8988T (cell line): ENCODE results near the gene MANF.

Experiments used
- DNase-seq: peaks from one replicate; pipeline ENCODE4 v3.0.0; 2011

Gene MANF

DNA sequence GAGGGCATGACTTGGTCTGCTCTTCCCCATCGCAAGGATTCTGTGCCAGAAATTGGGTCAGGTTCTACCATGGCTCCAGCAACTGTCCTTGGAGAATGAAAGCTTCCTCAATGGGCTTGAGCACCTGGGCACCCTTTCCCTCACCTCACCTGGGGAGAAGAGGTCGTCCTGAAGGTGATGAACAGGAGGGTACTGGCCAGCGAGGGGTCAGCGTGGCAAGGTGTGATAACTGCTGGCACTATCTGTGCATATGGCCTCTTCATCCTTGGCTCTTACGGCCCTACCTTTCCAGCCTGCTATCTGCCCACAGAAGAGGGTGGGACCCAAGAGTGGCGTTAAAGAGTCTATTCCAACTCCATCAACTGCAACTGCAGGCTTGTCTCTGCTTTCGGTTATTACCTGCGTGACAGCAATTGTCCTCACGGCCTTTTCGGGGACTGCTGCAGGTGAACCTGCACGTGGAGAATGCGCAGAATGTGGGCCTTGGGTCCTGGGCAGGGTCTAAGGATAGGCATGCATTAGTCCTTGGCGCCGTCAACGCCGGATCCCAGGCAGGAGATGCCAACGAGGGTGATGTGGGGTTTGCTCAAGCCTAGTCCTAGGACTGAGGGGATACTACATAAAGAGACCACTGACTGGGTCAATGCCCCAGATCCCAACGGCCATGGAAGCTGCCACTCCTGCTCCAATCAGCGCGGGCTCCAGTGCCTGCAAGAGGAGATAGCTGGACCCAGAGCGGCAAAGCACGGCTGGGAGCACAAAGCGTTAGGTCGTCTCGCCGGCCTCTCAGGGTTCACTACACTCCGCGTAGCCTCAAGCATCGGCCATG lies 5.4 kb downstream of the MANF start:
- no peak for DNase-seq

DNA sequence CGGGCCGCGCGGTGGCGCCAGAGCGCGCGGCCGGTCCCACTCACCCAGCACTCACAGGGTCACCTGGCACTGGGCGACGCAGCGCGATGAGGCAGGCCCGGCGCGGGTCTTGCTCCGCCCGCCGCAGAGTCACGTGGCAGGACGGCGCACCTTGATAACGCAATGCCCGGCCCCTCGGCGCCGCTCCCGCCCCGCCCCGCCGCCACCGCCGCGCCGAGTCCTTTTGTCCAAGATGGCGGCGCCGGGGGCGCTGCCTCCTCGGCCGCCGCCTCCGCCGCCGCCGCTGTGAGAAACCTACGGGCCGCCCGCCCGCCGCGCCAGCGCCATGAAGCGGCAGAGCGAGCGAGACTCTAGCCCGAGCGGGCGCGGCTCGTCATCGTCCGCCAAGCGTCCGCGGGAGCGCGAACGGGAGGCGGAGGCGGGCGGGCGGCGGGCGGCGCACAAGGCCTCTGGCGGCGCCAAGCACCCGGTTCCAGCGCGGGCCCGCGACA lies 6.0 kb downstream of the MANF start, which contains the start of gene RBM15B:
Gene RBM15B, plus strand, starts transcription at position 211 of the 491 bp plus-strand sequence. Its CDS starts 115 bp downstream, at position 326.
- DNase-seq = peak; percentile 99

DNA sequence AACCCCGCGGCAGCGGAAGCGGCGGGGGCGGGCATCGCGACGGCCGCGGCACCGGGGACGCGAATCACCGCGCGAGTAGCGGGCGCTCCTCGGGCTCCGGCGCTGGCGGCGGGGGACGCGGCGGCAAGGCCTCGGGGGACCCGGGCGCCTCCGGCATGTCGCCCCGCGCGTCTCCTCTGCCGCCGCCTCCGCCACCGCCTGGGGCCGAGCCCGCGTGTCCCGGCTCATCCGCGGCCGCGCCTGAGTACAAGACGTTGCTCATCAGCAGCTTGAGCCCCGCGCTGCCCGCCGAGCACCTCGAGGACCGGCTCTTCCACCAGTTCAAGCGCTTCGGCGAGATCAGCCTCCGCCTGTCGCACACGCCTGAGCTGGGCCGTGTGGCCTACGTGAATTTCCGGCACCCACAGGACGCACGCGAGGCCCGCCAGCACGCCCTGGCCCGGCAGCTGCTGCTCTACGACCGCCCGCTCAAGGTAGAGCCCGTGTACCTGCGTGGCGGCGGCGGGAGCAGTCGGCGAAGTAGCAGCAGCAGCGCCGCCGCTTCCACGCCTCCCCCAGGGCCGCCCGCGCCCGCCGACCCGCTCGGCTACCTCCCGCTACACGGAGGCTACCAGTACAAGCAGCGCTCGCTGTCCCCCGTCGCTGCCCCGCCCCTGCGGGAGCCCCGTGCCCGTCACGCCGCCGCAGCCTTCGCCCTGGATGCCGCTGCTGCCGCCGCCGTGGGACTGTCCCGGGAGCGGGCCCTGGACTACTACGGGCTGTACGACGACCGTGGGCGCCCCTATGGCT lies 6.7 kb downstream of the MANF start:
- DNase-seq = peak; percentile 51

DNA sequence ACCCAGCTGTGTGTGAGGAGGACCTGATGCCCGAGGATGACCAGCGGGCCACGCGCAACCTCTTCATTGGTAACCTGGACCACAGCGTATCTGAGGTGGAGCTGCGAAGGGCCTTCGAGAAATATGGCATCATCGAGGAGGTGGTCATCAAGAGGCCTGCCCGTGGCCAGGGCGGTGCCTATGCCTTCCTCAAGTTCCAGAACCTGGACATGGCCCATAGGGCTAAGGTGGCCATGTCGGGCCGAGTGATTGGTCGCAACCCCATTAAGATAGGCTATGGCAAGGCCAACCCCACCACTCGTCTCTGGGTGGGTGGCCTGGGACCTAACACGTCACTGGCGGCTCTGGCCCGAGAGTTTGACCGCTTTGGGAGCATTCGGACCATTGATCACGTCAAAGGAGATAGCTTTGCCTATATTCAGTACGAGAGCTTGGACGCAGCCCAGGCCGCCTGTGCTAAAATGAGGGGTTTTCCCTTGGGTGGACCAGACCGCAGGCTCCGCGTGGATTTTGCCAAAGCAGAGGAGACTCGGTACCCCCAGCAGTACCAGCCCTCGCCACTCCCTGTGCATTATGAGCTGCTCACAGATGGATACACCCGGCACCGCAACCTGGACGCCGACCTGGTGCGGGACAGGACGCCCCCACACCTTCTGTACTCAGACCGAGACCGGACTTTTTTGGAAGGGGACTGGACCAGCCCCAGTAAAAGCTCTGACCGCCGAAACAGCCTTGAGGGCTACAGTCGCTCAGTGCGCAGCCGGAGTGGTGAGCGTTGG lies 7.5 kb downstream of the MANF start:
- DNase-seq = no peak

DNA sequence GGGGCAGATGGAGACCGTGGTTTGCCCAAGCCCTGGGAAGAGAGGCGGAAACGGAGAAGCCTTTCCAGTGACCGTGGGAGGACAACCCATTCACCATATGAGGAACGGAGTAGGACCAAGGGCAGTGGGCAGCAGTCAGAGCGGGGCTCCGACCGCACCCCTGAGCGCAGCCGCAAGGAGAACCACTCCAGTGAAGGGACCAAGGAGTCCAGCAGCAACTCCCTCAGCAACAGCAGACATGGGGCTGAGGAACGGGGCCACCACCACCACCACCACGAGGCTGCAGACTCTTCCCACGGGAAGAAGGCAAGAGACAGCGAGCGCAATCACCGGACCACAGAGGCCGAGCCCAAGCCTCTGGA lies 8.0 kb downstream of the MANF start:
- no peak for DNase-seq

DNA sequence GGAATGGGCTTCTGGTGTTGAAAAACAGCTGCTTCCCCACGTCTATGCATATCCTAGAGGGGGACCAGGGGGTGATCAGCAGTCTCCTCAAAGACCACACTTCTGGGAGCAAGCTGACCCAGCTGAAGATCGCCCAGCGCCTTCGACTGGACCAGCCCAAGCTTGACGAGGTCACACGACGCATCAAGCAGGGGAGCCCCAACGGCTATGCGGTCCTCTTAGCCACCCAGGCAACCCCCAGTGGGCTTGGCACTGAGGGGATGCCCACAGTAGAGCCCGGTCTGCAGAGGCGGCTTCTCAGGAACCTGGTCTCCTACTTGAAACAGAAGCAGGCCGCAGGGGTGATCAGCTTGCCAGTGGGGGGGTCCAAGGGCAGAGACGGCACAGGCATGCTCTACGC lies 8.5 kb downstream of the MANF start:
- DNase-seq = no peak

DNA sequence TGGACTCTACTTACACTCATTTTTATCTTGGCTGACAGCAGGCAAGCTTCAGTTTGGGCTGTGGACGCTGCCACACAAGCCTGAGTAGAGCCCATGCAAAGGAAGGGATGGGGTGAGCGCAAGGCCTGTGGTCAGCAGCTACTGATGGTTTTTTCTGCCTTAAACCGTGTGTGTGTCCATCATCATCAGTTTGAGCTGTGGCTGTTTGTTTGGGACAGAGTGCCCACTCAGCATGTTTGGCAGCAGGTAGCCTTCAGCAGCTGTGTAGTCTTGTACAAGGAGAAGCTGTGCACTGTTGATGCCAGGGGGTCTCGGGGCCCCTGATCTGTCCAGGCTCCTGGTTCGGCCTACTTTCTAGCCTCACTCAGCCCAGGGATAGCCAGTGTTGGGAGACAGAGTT lies 9.4 kb downstream of the MANF start:
- no peak for DNase-seq

DNA sequence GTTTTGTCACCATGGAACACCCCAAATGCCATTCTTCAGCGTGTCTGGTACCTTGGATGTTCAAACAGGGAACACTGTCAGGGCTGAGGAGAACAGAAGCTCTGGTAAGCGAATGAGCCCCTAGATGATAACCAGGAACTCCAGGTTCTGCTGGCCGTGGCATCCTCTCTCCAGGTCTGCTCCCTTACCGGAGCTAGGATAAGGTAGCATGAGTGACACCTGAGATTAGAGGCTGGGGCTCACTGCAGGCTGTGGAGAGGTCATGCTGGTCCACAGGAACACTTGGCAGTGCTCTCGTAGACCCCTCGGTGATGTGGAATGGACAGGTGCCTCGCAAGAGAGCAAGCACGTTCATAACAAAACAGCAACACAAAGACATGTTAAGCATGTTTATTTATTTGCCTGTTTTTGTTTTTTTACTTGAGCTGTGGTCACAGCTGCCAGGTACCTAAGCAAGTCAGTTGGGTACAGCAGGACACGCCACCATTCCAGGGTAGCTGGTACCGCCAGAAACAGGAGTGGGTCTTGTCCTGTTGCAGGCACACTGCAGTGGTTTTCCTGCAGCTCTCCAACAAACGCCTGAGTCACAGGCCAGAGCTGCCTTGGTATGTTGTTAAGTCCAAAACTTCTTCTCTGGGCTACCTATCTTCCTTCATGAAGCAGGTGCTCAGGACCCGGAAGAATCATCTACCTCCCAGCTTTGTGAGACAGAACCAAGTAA lies 10.6 kb downstream of the MANF start:
- DNase-seq = no peak

DNA sequence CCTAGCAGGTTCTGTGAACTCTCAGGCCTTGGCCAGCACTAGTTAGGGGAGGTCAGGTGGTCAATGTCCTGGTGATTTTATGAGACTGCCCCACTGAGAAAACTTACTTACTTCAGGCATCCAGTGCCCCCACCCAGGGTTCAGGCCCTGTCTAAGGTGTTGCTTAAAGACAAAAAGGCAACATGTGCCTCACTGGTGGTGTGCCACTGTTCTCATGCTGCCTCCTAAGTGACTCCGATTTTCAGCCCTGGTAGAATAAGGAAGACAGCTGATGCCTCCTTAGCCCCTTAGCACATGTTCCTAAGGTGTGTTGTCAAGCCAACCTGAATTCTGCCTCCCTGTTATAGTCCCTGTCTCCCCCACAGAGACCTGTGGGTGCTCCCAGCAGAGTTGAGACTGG lies 11.3 kb downstream of the MANF start:
- DNase-seq = no peak

DNA sequence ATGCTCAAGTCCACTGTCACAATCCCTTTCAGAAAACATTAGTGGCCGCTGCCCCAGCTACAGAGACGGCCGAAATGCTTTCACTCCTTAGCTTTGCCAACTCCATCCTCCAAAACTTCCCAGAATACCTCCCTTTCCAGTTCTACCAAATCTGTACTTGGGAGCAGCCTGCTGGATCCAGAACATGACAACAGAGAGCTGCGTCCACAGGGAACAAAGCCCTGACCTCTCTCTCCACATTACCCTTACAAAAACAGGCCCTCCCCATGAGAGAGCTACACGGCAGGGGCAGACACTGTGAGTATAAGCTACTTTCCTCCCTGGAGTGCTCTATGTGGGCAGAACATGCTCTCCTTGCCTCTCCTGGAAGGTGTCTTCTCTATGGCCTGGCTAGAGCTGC lies 12.3 kb downstream of the MANF start:
- no peak for DNase-seq

DNA sequence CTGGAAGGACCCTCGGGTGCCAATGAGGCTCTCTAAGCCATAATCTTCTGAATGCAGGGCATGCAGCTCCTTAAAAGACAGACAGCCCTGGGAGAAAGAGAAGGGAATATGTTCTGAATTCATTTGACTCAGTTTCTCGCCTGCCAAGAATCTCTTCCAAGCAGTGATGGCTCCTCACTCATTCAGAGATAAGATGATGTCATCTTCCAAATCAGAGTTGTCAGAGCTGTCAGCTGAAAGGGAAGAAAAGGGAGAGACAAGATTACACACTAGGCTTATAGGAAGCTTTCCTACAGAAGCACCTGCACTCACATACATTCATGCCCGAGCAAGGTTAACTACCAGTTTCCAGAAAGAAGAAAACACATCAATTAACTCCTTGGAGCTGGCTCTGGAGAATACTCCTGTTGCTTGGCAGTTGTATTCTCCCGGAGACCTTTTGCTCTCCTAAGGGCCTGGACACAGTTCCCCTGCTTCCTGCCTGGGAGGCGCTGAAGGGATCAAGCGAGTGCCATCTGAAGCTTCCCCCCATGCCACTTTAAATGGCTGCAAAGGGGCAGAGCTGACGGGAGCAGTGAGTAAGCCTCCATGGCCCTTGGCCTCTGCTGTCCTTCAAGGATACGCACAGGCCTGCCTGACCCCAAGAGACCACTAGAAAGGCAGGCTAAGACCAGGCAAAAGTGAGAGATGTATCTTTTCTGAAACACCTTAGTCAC lies 13.7 kb downstream of the MANF start:
- DNase-seq = no peak

DNA sequence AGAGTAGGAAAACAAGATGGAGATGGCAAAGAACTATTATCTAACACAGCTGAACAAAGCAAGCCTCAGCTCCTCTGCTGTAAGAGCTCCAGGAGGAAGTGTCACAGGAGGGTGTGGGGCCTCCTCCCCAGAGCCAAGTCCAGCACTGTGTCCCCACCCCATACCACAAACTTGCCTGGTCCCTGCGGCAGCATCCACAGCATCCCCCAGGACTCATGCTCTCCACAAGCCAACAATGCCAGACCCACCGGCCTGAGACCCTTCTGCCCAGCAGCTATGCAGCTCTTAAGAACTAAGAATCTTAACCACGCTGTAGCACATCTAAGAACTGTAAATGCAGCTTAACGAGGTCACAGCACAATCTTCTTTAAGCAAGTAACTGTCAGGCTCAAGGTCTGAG lies 15.1 kb downstream of the MANF start:
- no peak for DNase-seq

DNA sequence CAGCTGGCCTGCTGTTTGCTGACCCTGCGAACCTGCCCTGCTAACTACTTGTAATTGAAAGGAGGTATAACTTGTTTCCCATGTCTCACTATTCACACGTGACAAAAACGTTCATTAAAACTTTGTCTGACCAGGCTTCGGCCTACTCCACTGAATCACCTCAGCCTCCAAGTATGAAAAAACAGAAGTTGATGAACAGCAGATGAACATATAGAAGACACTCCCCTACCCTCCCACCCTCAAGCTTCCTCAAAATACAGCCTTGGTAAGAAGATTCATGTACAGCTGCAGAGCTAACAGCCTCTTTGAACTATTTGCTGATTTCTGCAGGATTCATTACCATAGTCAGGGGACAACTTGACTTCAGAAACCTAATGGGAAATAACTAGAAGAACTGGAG lies 16.6 kb downstream of the MANF start:
- no peak for DNase-seq

DNA sequence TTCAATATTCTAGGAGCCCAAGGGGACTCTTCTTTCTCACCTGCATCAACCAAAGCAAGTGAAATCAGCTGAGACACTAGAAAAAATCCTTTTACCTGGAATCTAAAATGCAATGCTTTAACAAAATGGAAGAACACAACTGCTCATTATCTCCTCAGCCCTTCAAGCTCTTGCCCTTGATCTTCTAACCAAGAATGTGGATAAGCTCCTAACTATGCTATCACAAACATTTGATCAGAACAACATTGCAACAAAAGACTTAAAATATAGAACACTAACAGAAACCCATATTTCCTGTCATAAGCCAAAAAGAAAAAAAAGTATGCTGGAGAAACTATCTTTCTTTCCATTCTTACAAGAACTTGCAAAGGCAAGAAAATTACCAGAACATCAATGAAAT lies 18.6 kb downstream of the MANF start:
- DNase-seq = no peak

DNA sequence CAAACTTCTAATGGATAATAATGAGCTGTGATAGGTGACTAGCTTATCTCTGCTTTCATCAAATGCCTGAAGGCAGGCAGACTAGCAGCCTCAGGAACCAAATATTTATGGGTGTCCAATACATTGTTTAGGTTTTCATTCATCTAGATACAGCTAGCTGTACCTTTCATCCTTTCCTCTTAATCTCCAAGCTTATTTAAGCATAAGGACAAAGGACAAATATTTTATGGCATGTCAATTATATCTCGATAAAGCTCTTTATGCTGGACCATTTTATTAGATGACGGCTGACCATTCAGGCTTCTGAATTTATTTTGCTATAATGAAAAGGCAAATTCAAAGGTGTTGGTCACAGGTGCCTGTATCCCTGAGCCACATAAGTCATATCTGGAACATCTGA lies 22.9 kb downstream of the MANF start:
- DNase-seq = no peak

DNA sequence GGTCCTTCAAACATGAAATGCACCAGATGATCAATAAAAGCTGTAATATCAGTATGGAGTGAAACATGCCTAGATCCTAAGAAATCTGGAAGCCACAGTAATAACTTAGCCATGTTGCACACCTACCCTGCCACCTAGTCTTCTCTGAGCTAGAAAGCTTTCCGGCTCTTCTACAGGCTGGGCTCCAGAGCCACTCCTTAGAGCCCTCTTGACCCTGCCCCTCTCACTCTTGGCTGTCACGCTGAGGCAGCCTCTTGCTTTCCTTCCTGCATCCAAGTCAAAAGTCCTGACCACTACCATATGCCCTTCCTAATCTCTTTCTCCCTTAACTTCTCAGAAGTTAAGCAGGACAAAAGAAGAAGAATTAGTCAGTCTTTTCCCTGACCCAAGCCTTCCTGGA lies 23.7 kb downstream of the MANF start:
- no peak for DNase-seq

DNA sequence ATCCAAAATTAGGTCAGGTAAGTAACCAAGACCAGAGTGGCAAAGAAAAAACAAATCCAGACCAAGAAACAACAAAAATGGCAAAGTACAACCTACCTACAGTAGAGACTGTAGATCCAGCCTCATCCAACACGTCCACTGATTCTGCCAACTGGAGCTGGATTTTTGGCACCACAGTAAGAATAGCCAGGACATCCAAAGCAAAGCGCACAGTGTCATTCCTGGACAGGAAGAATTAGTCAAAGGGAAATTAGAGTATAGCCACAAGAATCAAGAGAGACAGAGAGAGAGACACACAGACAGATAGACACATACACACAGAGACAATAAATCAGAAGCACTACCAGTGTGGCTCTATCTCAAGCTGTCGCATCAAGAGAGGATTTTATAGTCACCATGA lies 37.1 kb downstream of the MANF start:
- no peak for DNase-seq

DNA sequence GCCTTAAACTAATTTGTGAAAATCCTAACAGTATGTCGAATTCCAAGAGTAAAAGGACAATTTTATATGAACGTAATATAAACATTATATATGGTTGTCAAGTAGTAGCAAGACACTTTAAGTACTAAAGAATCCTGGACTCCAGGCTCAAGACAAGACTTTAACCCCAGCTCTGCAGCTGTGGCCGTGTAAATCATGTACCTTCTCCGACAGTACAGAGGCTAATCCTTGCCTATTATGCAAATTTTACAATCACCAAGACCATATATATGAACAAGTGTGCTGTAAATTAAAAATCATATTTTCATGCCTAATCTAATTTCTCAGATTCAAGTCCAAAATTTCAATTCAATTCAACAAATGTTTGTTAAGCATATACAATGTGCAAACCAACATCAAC lies 41.8 kb downstream of the MANF start:
- DNase-seq = no peak

DNA sequence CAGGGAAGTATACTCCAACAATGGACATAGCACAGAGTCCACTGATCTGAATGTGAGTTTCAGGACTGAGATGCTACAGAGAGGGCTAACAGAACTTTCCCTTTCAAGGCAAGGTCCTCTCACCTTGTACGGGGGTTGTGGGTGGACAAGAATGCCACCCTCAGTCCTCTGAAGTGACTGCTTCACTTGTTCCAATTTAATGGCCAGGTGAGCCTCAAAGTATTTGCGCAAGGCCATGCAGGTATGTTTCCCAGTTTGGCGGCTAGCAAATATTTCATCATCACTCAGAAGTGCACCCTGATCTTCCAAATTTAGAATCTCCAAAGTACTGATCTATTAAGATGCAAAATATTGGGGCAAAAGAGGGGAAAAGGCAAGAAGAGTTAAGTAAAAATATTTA lies 44.0 kb downstream of the MANF start:
- no peak for DNase-seq

DNA sequence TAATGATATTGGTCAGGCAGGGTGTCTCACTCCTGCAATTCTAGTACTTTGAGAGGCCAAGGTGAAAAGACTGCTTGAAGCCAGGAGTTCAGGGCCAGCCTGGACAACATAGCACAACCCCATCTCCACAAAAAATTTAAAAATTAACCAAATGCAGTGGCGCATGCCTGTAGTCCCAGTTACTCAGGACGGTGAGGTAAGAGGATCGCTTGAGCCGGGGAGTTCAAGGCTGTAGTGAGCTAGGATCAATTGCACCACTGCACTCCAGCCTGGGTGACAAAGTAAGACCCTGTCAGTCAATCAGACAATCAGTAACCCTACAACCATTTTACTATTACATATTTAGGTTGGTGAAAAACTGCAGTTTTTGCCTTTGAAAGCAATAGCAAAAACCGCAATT lies 49.0 kb downstream of the MANF start:
- DNase-seq = no peak

DNA sequence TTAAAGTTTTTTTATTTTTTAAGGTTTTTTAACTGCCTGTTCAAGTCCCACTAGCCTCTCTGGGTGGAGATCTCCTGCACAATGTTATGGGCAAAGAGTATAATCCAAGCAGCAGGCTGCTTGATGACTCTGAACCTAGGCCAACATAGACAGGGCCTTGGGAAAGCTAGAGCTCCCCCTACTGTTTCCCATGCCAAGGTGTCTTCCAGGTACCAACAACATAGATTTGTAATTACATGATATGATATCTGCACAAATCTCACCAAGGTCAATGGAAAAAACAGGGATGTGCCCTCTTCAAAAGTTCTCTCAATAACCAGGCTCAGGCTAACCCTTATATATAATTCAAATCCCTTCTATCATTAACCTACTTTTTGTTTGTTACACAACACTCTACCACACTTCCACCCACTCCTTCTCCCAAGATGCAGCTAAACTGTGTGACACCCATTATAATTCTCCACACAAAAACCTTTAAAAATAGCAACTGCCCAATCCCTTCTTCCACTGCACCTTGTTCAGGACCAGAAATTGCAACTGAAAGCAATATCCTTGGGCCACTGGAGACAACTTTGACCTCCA lies 49.7 kb downstream of the MANF start:
- peak; percentile 37 for DNase-seq
